ENCODE data around the gene SHISA6.
A peak's percentile ranks its signal among the peaks of the same experiment; 100 is the strongest.

The SHISA6 gene

DNA sequence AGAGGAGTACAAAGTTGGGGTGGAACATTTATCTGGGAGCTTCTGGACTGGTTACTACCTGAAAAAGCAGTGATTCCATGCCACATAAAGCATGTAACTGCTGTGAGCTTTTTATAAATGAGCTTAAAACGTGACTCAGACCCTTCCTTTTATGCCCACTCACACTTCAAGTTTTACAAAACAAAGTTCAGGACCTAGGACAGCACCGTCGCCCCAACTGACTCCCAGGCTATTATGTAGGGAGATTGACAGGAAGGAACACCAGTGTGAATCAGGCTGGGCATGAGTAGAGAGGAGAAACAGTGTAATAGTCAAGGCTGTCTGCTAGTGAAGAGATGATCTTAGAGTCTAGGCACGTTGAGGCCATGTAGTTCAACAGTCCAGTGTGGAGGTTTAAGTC is 265.6 kb downstream of the SHISA6 start:
- no peak overlapping the region for H3K4me3 ChIP-seq (ENCODE audit: low read depth, low read length)
- DNase-seq (ENCODE audit: low read depth), result peak; percentile 3
- TF ChIP-seq, protein P1, sequence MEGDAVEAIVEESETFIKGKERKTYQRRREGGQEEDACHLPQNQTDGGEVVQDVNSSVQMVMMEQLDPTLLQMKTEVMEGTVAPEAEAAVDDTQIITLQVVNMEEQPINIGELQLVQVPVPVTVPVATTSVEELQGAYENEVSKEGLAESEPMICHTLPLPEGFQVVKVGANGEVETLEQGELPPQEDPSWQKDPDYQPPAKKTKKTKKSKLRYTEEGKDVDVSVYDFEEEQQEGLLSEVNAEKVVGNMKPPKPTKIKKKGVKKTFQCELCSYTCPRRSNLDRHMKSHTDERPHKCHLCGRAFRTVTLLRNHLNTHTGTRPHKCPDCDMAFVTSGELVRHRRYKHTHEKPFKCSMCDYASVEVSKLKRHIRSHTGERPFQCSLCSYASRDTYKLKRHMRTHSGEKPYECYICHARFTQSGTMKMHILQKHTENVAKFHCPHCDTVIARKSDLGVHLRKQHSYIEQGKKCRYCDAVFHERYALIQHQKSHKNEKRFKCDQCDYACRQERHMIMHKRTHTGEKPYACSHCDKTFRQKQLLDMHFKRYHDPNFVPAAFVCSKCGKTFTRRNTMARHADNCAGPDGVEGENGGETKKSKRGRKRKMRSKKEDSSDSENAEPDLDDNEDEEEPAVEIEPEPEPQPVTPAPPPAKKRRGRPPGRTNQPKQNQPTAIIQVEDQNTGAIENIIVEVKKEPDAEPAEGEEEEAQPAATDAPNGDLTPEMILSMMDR (IDR thresholded peaks at IDR 0.05; ENCODE audit: insufficient read depth, low read depth, low read length, missing control alignments), result no peak

DNA sequence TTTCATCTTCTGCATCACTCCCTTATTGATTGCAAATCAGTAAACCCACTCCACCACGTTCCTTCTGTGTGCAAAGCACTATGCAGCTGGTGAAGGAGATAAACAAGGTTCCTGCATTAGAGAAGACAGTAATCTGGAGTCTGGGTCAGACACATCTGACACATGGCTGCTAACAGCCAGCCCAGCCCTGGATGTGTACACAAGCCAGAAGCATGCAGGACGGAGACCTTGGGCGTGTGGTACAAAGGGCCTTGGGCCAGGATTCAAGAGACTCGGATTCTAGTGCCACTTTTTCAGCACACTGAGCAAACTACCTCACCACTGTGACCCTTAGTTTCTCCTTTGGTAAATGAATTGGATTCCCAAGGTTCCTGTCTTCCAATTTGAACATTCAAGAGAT is 270.7 kb downstream of the SHISA6 start:
- DNase-seq (ENCODE audit: low read depth), result no peak
- no peak overlapping the region for H3K4me3 ChIP-seq (ENCODE audit: low read depth, low read length)
- TF ChIP-seq, protein P1 (IDR thresholded peaks at IDR 0.05; ENCODE audit: insufficient read depth, low read depth, low read length, missing control alignments), result no peak

DNA sequence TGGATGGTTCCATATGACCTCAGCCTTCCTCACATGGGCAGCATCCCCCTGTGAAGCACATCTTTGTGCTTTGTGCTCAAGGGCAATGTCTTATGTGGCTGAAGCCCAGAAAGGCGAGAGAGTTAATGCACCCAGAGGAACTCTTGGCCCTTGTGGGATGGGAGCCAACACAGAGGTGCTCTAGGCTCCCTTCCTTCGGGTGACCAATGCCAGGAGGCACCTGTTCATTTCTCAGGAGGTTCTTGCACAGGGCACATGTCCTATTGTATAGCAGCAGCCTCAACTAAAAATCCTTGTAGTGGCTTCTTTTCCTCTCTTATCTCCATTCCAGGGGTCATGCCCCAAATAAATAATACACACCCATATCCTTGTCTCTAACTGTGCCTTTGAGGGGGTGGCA is 273.6 kb downstream of the SHISA6 start:
- no peak for DNase-seq (ENCODE audit: low read depth)
- no peak overlapping the region for H3K4me3 ChIP-seq (ENCODE audit: low read depth, low read length)
- TF ChIP-seq, protein P1 (IDR thresholded peaks at IDR 0.05; ENCODE audit: insufficient read depth, low read depth, low read length, missing control alignments), result no peak

DNA sequence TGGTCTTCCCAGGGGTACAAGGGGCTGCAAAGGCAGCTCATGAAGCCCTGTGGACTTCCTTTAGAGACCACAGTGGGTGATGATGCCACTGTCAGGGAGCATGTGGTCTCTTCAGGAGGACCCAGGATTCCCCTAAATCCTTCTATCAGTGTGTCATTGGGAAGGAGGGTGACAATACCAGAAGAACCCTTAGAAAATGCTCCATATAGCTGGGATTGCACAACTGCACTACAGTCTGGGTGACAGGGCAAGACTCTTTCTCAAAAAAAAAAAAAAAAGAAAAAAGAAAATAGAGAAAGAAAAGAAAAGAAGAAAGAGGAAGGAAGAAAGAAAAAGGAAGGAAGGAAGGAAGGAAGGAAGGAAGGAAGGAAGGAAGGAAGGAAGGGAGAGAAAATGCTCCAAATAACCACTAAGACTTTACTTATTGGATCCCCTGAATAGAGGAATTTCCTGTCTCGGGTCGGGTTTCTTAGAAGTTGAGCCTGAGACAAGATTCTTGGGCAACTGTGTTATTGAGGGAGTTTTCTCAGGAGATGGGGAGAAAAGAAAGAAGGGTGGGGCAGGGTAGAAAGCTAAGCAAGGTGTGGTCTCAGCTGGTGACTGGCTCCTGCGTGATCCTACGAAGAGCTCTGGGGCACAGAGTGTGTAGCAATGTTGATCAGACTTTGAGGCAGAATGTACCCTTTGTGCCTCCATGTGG is 274.1 kb downstream of the SHISA6 start:
- no peak overlapping the region for H3K4me3 ChIP-seq (ENCODE audit: low read depth, low read length)
- TF ChIP-seq, protein P1 (IDR thresholded peaks at IDR 0.05; ENCODE audit: insufficient read depth, low read depth, low read length, missing control alignments), result no peak
- no peak for DNase-seq (ENCODE audit: low read depth)

DNA sequence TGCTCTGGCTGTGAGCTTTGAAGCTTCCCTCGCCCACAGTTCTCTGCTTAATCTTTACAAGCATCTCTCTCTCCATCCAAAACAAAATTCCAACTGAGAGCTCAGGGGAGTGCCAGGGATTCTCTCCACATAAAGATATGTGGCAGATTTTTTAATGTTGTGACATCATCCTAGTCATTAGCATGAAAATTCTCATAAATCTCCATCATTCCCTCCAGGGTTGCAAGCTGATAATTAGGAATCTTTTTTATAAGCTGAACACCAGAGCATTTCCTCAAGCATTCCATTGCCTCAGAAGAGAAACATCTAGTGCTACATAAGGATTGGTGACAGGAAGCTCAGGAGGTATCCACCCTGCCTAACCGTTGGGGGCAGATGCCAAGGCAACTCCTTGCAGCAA is 274.9 kb downstream of the SHISA6 start:
- DNase-seq (ENCODE audit: low read depth), result no peak
- no peak overlapping the region for H3K4me3 ChIP-seq (ENCODE audit: low read depth, low read length)
- TF ChIP-seq, protein P1 (IDR thresholded peaks at IDR 0.05; ENCODE audit: insufficient read depth, low read depth, low read length, missing control alignments), result no peak

DNA sequence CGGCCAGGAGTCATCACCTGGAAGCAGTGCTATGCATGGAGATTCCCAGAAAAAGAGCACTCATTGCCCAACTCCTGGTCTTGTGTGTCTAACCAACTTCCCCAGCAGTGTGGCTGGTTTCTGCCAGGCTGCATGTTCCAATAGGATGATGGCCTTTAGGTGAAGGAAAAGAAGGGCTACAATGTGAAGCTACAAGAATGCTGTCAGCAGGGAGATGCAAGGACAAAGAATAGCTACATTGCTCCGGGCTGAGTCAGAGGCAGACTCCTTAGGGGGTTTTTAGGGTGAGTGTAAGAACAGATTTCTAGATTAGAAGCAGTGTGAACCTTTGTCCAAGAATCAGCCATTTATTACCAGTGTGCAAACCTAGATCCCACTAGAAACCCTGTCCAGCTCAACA is 294.2 kb downstream of the SHISA6 start:
- TF ChIP-seq, protein P1 (IDR thresholded peaks at IDR 0.05; ENCODE audit: insufficient read depth, low read depth, low read length, missing control alignments), result no peak
- peak; percentile 2 for DNase-seq (ENCODE audit: low read depth)
- H3K4me3 ChIP-seq (ENCODE audit: low read depth, low read length), result no peak overlapping the region

DNA sequence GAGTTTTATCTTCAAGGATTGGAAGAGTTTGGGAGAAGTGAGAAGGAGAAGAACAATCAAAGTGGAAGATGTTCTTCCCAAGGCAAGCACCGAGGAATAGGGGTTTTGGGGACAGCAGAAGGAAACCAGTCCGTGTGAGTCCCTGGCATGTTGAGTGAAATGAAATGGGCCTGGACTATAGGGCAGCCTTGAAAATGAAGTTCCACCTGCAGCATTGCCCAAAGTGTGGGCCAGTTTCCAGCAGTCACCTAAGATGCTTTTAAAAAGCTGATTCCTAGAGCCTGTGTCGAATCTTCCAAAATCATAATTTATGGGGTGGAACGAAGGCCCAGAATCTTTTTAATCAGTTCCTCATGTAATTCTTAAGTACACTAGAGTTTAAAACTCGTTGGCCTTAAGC is 297.4 kb downstream of the SHISA6 start:
- DNase-seq (ENCODE audit: low read depth), result no peak
- H3K4me3 ChIP-seq (ENCODE audit: low read depth, low read length), result no peak overlapping the region
- TF ChIP-seq, protein P1 (IDR thresholded peaks at IDR 0.05; ENCODE audit: insufficient read depth, low read depth, low read length, missing control alignments), result no peak
